ENCODE measurements around the gene FSTL5. TPM values are rescaled to one million over a fixed set of nuclear protein-coding genes. Genes with fewer than 3 reads are reported as not detected.

Gene FSTL5
- total RNA-seq, 1 donor from 2014 or later: not detected

DNA sequence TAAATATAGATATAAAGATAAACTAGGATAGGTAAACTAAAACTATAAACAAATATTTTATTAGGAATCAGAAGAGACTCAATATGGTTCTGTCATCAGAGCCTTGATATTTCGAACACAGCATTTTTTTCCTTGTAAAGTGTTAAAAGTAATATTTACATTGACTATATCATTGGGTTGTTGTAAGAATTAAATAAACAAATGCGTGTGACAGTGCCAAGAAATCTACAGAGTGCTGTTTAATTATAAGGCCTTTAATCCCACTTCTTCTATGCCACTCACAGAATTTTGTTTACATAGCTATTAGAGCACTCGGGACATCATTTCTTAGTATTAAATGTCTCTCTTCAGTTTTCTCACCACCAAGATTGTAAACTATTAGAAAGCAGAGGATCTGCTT lies 807.4 kb downstream of the FSTL5 start:
- H3K27me3 ChIP-seq (ENCODE audit: low read depth): no peaks in the 10 kb centered on the region
- H3K27ac ChIP-seq: no peak overlapping the region
- H3K4me1 ChIP-seq: no peaks in the 10 kb centered on the region
- H3K4me3 ChIP-seq: no peak overlapping the region
- no peak for DNase-seq
- intact Hi-C loops (cut with DNase I): no loop called here
- no peaks in the 10 kb centered on the region for H3K36me3 ChIP-seq
- H3K9me3 ChIP-seq: no peaks in the 10 kb centered on the region
- no peak for ATAC-seq
- TF ChIP-seq, protein P1, sequence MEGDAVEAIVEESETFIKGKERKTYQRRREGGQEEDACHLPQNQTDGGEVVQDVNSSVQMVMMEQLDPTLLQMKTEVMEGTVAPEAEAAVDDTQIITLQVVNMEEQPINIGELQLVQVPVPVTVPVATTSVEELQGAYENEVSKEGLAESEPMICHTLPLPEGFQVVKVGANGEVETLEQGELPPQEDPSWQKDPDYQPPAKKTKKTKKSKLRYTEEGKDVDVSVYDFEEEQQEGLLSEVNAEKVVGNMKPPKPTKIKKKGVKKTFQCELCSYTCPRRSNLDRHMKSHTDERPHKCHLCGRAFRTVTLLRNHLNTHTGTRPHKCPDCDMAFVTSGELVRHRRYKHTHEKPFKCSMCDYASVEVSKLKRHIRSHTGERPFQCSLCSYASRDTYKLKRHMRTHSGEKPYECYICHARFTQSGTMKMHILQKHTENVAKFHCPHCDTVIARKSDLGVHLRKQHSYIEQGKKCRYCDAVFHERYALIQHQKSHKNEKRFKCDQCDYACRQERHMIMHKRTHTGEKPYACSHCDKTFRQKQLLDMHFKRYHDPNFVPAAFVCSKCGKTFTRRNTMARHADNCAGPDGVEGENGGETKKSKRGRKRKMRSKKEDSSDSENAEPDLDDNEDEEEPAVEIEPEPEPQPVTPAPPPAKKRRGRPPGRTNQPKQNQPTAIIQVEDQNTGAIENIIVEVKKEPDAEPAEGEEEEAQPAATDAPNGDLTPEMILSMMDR (IDR thresholded peaks at IDR 0.05): no peak

DNA sequence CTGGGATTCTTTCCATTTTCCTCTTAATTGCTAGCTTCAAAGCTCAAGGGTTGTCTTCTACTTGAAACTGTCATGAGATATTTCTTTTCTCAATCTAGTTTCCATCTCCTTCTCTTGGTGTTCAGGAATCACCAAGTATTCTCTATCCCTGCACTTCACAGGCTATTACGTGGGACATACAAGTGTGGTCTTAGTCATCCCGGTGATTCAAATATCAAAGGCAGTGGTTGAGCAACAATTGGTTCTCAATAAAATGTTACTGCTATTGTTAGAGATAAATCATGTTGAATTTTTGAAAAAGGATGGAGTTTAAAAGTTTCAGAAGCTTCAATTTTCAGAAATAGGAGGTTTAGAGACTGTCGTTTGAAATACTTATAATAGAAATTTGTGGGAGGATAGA lies 812.9 kb downstream of the FSTL5 start:
- no peak for ATAC-seq
- H3K4me3 ChIP-seq: no peak overlapping the region
- intact Hi-C loops (cut with DNase I): no loop called here
- H3K27ac ChIP-seq: no peak overlapping the region
- DNase-seq: no peak
- TF ChIP-seq, protein P1 (IDR thresholded peaks at IDR 0.05): no peak
- no peaks in the 10 kb centered on the region for H3K9me3 ChIP-seq
- no peaks in the 10 kb centered on the region for H3K4me1 ChIP-seq
- H3K36me3 ChIP-seq: no peaks in the 10 kb centered on the region
- H3K27me3 ChIP-seq (ENCODE audit: low read depth): no peaks in the 10 kb centered on the region

DNA sequence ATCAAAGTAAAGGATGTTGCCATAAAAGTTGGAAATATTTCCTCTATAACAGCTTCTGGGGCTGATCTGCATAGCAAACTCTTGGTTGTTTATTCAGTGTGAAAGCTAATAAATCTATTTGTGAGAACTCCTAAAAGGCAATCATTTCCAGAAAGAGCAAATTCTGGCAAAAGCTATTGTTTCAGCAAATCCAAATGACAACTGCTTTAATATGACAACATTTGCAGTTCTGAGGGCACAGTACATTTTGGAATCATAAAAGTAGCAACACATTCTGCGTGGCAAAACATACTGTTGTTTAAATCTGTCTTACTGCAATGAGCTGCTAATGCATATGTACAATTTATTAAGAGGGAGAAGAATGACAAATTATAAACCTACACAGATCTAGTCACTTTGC lies 818.1 kb downstream of the FSTL5 start:
- H3K36me3 ChIP-seq: no peaks in the 10 kb centered on the region
- no peaks in the 10 kb centered on the region for H3K9me3 ChIP-seq
- no peak overlapping the region for H3K27ac ChIP-seq
- no peaks in the 10 kb centered on the region for H3K27me3 ChIP-seq (ENCODE audit: low read depth)
- no peaks in the 10 kb centered on the region for H3K4me1 ChIP-seq
- DNase-seq: no peak
- ATAC-seq: no peak
- intact Hi-C loops (cut with DNase I): no loop called here
- H3K4me3 ChIP-seq: no peak overlapping the region
- TF ChIP-seq, protein P1 (IDR thresholded peaks at IDR 0.05): no peak

DNA sequence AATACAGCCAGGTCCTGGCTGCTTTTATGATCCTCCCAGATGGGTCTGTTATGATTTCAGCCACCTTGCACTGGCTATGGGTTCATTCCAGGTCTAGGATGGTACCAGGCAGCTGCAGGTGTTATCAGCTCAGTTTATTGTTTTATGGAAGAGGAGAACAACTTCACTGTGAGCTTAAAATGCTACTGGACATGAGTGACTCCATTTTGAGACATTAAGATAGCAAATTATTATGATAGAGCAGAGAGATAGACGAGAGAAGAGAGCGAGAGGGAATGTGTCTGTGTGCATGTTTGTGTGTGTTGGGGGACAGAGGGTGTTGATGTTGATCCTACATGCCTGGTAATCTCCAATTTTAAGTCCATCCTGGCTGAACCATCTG lies 820.2 kb downstream of the FSTL5 start:
- Histone ChIP-seq H3K9me3 (no peaks in the 10 kb centered on the region), H3K4me1 (no peaks in the 10 kb centered on the region), H3K27ac (no peak overlapping the region), H3K4me3 (no peak overlapping the region), H3K27me3 (ENCODE audit: low read depth) (no peaks in the 10 kb centered on the region), H3K36me3 (no peaks in the 10 kb centered on the region)
- intact Hi-C loops (cut with DNase I): no loop called here
- no peak for ATAC-seq
- TF ChIP-seq, protein P1 (IDR thresholded peaks at IDR 0.05): no peak
- DNase-seq: no peak

DNA sequence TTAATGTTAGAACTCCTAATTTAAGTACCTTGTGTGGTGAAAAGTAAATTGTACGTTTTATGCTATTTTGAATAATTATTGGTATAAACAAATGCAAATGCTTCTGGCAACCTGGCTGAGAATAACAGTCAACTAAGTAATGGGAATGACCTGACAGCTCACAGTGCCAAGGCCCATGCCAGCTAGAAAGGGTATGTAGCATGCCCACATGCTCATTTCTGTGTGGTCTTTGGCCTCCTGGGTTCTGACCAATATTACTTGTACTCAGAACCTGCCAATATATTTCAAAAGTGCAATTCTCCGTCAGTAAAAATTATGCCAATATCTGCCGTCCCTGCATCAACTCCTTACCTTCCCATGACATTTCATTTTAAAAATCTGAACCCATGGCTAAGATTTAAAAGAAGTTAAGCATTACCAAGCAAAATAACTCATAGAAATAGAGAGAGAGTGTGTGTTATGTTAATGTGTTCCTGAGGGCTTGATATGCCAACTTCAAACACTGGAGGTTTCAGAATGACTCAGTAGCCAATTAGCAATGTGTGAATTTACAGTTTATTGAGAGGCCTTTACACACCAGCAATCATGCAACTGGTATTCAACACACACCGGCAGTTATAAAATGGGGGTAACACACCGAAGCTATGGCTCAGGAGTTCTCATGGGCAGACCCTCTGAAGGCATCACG lies 820.8 kb downstream of the FSTL5 start:
- H3K36me3 ChIP-seq: no peaks in the 10 kb centered on the region
- DNase-seq: no peak
- no peaks in the 10 kb centered on the region for H3K9me3 ChIP-seq
- no peaks in the 10 kb centered on the region for H3K27me3 ChIP-seq (ENCODE audit: low read depth)
- TF ChIP-seq, protein P1 (IDR thresholded peaks at IDR 0.05): no peak
- no peak overlapping the region for H3K4me3 ChIP-seq
- intact Hi-C loops (cut with DNase I): no loop called here
- H3K4me1 ChIP-seq: no peaks in the 10 kb centered on the region
- ATAC-seq: no peak
- no peak overlapping the region for H3K27ac ChIP-seq
